GM21515 (cell line): Measurements from ENCODE around the gene MACROH2A1.

ENCODE experiments used
- ATAC-seq: cut with Tn5 transposase; IDR thresholded peaks from one replicate; pipeline ENCODE4 v1.9.1; 2021; ENCODE audit not compliant: unreplicated experiment

MACROH2A1 gene

DNA sequence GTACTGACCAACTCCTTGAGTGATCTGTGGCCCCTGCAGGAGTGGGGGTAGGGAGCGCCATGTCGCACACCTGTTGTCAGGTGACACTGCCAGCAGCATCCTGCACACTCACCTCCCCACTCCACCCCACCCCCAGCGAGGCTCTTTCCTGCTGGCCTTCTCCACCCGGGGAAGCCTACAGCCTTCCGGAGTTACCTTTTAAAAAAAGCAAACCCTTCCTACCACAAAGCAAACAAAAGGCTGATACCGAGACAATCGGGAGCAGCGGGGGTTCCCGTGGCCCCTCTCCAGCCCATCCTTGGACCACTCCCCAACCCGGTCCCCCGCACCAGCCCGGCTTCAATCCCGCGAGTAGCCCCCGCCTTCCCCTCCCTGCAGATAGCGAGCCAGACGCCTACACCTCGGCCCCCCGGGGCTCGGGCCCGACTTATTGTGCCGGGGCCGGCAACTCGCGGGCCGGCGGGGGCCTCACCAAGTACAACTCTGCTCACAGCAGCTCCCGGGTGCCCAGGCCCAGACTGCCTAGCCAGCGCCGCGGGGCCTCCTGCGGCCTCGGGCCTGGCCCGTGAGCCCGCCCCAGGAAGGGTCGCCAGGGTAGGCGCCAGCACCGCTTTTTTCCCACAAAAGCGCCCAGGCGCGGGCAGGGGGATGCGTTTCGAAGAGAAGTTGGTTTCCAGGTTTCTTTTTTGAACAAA is 724 bp downstream of the MACROH2A1 start:
- ATAC-seq, result peak; percentile 32

DNA sequence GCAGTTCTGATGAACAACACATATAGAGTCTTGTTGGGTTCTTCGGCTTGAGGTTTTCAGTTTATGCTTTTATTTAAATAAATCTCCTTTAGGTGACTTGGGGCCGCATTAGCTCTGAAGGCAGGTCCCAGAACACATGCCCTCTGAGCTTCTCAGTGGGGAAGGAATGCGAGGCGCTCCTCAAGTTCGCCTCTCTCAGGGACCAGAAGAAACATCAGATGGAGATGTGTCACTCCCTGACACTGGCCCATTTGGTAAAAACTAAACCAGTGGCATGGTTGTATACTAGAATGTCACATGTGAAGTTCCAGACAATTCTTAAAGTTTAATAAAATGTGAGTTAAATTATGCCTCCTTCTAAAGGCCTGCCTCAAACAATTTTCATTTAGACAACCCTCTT is 1.9 kb downstream of the MACROH2A1 start:
- no peak for ATAC-seq

DNA sequence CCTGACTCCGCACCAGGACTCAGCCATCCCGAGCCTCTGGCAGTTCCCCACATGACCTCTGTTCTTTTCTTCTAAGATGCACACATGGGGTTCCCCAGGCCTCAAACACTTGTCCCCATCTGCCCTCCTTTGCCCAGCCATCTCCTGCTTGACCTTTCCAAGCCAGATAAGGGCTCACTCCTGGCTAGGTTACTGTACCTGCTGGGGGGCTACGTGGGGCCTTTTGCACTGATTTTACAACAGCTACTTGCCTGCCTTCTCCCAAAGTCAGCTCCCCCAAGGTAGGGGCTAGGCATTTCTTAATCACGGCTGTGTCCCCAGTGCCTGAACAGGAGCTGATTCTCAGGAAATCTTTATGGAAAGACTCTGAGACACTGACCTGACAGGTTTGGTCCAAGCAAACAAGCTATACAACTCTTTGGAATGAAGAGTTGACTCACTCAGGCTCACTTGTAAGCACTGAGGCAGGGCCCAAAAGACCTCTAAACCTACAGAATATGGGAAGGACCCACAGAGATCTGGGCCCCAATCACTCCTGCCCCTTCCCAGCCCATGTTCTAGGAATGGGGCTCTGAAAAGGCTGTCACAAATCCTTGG is 2.5 kb downstream of the MACROH2A1 start:
- ATAC-seq, result no peak

DNA sequence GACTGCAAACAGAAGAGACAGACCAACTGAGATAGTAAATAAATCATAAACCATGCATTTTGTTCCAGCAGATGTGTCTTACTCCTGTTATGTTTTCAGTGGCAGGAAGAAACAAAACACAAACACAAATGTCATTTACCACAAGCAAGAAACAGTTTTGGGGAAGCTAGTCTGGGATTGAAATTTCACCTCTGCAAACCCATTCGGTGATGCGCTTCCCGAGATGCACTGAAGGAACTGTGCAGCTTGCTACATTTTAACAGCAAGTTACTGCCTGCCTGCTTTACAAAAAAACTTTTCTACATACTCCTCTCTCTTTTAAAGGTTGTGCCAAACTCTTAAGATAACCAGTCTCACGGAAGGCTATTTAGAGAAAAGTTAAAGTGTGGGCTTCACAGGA is 3.2 kb downstream of the MACROH2A1 start:
- ATAC-seq, result no peak

DNA sequence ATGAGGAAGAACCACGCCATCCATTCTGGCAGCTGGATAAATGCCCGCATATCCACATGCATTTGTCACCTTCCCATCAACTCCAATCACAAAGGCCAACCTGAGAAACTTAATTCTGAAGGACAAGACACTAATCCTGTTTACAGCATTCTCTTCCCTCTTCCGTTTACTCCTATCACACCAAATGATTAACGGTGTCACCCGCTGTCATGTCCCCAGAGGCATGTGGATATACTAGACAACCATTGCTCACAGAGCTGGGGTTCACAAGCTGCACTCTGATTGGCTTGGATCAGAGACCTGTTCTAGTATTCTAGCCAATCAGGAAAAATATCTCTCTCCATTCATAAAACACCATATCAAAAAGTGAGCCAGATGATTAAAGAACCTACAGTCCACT is 3.6 kb downstream of the MACROH2A1 start:
- ATAC-seq, result no peak

DNA sequence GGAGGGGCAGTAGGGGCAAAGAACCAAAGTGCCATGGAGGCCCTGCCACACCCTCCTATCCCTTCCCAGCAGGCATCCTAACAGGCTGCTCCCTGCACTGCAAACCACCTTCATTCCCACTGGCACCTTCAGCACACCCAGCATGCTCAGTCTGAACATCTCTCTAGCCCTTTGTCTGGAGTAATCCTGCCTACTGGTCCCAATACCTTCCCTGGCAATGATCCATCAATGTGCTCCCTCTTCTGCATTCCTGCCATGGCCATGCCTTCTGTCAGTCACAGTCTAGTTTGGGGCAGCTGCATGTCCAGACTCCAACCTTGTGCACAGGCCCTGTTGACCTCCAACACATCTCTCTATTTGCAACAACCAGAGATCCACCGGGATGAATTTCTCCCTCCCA is 4.9 kb downstream of the MACROH2A1 start:
- ATAC-seq, result no peak

DNA sequence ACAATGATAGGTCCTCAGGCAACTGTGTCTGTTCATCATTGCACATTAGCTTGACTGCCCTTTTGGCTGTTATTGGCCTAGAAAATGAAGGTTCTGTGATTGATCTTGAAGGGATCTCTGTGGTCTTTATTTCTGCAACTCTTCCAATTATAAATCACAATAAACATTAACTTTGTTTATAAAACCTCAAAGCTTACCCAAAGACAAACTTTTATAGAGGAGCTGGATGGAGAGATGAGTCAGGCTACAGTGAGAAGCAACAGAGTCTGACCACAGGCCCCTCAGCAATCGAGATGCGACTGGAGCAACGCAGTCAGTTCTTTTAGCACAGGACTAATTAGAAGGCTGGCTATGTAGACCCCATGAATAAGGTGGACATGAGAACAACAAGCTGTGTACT is 5.3 kb downstream of the MACROH2A1 start:
- no peak for ATAC-seq

DNA sequence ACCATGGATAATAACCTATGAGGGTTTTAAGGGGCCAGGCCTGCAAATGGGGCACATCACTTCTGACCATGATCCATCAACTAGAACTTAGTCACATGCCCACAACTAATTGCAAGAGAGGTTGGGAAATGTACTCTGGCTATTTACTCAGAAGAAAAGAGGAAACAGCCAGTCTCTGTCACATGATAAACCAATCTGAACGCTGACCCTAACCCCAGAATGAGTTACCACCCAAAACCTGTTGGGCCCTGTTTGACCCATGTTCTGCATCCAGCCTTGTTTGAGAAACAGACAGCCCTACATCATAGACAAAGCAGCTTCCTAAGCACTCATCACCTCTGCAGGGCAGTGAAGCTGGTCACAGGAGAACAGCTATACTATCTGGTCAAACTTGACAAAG is 5.8 kb downstream of the MACROH2A1 start:
- no peak for ATAC-seq

DNA sequence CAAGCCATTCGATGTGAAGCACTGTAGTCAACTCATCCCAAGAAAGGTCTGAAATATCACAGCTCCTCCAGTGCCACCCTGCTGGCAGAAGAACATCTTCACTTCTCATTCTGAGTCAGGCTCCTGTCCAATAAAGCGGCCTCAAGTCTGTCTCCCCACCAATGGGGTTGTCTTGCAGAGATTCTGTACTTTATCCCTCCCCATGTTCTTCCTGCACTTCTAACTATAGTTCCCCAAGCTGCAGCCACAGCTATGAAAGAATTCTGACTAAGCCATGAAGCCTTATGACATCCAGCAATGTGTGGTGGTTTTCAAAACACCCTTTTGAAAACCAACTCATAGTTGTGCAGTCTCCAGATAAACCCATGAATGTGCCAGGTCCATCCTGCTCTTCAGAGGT is 6.8 kb downstream of the MACROH2A1 start:
- no peak for ATAC-seq

DNA sequence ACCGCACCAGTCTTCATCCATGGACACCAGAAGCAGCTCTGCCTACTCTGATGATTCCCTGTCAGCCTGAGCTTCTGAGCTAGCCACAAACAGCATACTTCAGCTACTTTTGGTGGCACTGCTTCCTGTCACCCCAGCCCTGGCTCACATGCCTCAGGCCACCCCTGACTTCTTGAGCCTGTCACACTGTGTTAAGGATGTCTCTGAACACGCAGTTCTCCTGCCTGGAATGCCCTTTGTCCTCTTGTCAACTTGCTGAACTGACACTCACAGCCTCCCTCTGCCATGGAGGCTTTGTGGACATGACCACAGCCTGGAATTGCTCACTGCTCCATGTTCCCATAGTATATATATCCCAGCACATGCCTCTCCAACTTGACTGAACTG is 7.2 kb downstream of the MACROH2A1 start:
- ATAC-seq, result no peak

DNA sequence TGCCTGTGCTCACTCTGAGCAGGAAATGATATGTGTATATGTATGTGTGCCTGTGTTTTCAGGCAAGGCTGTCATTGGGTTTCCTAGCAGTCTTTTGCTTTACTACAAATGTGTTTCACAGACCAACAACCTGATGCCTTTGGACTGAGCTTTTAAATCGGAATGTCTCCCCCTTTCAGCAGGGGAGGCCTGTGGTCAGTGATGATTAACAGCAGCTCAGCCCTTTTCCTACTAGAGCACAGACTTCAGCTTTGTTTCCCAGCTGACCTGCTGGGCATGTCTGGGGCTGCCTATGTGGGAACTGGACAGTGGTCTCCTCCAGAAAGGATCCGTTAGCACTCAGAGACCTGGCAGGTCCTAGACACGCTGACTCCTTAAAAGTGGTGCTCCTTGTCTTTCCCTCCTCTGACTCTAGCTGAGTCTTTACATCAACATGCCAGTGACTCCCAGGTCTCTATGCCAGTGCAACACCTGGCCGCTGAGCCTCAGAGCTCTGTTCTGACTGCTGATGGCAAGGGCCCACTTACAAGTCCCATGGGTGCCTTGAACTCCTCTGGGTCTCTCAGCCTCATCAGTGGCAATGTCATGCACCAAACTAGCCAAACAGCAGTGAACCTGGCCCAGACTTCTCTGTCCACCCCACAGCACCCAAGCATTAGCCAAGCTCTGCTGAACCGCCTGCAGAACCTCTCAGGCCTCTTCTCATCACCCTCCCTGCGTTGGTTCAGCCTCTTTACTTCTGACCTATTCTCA is 7.7 kb downstream of the MACROH2A1 start:
- ATAC-seq, result no peak

DNA sequence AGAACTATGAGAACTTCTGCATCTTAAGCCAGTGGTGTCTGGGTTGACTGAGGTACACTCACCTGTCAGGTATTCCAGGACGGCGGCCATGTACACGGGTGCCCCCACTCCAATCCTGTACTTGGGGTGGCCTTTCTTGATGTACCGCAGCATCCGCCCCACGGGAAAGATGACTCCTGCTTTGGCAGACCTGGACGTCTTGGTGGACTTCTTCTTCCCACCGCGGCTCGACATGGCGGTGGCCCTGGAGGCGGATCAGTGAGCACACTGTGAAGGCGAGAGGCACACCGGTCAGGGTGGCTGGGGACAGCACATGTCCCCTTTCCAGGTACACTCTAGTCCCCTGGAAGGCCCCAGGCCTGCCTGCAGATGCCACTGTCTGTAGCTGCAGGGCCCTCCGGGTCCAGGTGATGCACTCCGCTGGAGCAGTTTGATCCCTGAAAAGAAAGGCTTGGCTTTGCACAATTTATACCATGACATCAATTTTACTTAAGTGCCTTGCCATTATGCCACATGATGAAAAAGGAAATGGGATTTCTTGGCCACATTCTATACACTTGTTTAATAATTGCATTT is 10.1 kb downstream of the MACROH2A1 start:
- no peak for ATAC-seq

DNA sequence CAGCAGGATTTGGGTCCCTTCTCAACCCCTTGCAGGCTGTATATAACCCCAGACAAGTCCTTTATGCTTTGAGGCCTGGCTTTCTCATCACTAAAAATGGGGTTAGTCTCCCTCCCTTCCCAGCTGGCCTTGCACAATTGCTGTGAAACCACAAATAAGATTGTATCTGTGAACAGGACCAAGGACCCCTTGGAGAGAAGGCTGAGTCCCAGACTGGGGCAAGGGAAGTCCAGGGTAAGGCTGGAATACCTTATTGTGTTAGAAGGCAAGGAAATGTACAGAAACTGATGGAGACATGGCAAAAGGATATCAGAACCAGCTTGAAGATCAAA is 11.4 kb downstream of the MACROH2A1 start:
- no peak for ATAC-seq

DNA sequence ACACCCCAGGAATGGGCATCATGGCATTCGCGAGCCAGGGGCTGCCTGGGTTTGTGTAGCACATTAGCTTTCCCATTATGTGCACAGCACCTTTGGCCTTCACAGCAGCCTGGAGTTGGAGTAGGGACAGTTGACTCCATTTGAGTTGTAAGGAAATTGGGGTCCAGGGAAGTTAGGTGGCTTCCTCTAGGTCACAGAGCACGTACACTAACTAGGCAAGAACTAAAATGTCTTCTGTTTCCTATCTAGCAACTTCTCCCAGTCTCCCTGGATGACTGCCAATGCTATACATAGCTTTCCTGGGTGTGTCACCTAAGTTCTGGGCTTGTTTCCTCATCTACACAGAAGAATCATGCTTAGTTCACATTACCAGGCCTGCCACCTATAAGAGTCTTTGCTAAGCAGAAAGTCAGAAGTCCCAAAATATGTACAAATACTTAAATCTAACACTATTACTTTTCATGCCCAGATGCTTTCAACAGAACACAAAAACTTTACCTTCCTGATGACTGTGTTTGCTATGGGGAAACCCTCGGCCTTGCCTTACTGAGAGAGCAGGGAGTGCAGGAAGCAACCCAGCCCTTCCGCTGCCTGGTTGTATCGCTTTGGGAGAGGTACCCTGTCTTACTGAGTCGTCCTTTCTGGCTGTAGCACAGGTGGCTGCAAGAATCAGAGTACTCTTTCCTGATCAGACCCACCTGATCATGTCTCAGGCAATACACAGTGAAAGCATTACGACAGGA is 12.0 kb downstream of the MACROH2A1 start:
- ATAC-seq, result no peak

DNA sequence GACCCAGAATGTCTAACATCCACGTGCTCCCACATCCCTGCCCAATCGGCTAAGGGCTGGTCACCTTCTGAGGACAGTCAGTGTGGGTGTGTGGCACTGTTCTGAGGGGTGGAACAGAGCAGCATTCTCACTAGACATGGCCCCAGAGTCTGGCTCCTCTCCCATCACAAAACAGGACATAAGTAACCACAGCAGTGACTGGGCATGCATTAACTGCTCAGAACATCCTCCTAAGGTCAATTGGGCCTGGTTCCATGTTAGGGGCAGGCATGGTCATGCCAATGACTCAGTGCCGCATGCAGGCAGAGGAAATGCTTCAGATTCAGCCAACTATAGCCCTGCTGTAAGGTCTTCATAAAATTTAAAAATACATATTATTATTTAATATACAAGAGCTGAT is 12.9 kb downstream of the MACROH2A1 start:
- no peak for ATAC-seq

DNA sequence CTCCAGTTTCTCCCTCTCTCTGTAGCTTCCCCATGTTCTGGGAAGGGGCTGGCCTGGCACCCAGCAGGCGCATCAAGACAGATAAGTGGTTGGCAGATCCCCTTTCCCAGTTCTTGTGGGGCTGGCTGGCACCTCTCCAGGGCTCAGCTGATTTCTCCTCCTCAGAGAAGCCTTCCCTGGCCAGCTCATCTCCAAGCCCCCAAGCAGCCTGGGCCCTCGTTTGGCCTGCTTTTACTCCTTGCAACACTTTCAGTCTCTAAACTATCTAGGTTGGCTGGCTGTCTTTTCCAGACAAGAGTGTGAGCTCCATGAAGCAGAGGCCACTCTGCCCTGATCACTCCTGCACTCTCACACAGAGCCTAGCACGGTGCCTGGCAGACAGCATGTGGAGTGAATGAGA is 13.5 kb downstream of the MACROH2A1 start:
- no peak for ATAC-seq

DNA sequence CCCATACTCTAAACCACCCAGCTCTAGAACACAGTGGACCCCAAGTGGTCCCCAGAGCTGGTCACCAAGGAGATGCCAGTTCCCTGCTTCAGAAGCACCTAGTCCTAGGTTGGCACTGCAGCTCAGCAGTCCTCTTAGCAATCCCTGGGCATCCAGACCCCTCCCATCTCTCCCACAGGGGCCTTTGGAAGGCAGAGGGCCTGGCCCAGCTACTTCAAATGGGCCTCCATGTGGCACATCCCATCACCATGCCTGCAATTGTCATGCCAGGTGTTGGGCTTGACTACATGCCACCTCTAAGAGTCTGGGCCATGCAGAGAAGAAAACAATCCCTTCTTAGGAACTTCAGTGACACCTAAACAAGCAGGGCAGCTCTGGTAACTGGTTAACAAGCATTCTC is 14.1 kb downstream of the MACROH2A1 start:
- ATAC-seq, result no peak

DNA sequence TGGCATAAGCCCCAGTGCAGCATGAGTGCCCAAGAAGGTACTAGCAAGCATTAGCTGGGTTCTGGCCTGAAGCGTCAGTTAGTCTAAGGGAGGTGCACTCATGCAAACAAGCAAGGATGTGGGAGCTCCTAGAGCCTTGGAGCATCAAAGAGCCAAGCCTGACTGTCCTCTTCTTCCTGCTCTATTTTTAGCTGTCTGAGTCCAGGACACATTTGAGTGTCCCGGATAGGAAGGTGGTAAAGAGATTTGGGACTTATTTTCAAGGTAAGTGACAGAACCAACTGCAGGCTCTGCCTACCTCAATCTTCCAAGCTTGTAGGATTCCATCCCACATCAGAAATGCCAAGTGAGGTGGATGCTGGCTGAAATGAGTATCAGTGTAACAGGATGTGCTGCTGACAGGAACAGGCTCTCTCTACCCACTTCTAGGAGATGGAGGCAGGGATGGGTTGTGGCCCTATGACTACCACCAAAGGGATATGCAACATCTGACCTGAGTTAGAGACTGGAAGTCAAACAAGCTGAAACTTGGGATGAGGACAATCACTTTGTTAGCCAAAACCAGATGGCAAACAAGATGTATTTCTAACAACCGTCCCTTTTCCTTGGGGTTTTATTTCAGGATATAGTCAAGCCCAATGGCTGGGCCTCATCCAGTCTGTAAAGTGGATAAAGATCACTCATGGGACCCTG is 15.1 kb downstream of the MACROH2A1 start:
- ATAC-seq, result no peak

DNA sequence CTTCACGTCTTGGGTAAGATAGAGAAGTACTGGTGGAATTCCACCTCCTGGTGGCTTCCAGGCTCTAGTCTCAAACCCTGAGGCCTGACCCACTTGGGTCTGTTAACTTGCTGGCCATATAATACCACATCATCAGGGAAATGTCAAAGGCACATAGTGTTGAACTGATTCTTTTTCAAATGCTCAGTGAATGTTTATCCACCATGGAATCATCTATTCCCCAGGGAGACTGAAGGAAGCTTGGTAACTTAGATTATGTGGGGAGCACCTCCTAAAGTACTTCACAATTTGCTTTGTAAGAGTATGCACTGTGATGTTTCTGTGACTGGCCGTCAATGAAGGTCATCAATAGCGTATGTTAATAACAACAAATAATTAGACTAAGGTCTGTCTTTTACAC is 16.1 kb downstream of the MACROH2A1 start:
- ATAC-seq, result no peak

DNA sequence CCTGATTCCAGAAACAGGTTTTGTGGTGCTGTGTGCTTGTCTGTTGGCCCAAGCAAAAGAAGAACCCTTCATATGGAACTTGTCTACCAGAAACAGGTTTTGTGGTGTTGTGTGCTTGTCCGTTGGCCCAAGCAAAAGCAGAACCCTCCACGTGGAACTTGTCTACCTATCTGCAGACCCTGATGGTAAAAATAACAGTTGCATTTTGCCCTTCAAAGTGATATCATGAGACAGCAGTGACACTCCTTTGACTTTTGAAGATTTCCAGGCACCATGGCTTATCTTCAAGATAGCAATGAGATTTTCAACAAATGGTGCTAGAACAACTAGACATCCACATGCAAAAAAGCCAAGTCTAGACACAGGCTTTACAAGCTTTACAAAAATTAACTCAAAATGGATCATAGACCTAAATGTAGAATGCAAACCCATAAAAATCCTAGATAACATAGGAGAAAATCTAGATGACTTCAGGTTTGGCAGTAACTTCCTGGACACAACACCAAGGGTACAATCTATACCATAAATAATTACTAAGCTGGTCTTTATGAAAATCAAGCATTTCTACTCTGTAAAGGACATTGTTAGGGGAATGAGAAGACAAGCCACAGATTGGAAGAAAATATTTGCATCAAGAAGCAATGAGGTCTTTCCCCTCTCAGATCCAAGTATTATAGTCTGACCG is 16.8 kb downstream of the MACROH2A1 start:
- no peak for ATAC-seq
